Measurements from ENCODE around the gene SMAD6.

- no peak for TF ChIP-seq POLR2A (IDR thresholded peaks at IDR 0.05)
- TF ChIP-seq, protein P1, sequence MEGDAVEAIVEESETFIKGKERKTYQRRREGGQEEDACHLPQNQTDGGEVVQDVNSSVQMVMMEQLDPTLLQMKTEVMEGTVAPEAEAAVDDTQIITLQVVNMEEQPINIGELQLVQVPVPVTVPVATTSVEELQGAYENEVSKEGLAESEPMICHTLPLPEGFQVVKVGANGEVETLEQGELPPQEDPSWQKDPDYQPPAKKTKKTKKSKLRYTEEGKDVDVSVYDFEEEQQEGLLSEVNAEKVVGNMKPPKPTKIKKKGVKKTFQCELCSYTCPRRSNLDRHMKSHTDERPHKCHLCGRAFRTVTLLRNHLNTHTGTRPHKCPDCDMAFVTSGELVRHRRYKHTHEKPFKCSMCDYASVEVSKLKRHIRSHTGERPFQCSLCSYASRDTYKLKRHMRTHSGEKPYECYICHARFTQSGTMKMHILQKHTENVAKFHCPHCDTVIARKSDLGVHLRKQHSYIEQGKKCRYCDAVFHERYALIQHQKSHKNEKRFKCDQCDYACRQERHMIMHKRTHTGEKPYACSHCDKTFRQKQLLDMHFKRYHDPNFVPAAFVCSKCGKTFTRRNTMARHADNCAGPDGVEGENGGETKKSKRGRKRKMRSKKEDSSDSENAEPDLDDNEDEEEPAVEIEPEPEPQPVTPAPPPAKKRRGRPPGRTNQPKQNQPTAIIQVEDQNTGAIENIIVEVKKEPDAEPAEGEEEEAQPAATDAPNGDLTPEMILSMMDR (IDR thresholded peaks at IDR 0.05), result no peak
Measured at GRCh38 chr15:66768987-66769386, 67.0 kb downstream of the SMAD6 start.
